ENCODE data around the gene GPC5. TPM values are rescaled to one million over a fixed set of nuclear protein-coding genes. Genes with fewer than 3 reads are reported as not detected.

GPC5 gene
- total and polyA plus RNA-seq, 2 of the 8 experiments (the other 6 are each of a cell fraction or from before 2014, with no cell fraction given), result 0.20 to 0.39 TPM

- H4K20me1 ChIP-seq (replicated peaks in 1 of 2; ENCODE audit: control insufficient read depth in 1 of 2, insufficient read depth in 2 of 2, low read length in 2 of 2), result no peaks in the 10 kb centered on the region
- no peak overlapping the region for H3K14ac ChIP-seq (ENCODE audit: insufficient read length)
- no peak overlapping the region for H3K27ac ChIP-seq (ENCODE audit: low read depth, low read length)
- H2BK120ac ChIP-seq (replicated peaks; ENCODE audit: low read depth, low read length), result no peak overlapping the region
- H2BK15ac ChIP-seq (ENCODE audit: low read length), result no peak overlapping the region
- no peaks in the 10 kb centered on the region for H3K36me3 ChIP-seq (ENCODE audit: control insufficient read depth in 2 of 4, insufficient read depth in 4 of 4, low read length in 3 of 4)
- DNase-seq (ENCODE audit: low read depth in 1 of 2, low spot score in 2 of 2) (no peak), FAIRE-seq (no peak)
- H3K27me3 ChIP-seq (replicated peaks in 1 of 4; ENCODE audit: control insufficient read depth in 3 of 4, extremely low read depth in 1 of 4, insufficient read depth in 3 of 4, low read length in 3 of 4), result no peaks in the 10 kb centered on the region
- no peak overlapping the region for H3K9ac ChIP-seq (replicated peaks in 1 of 4; ENCODE audit: extremely low read depth in 1 of 4, low read depth in 3 of 4, low read length in 3 of 4)
- no peaks in the 10 kb centered on the region for H3K4me1 ChIP-seq (replicated peaks in 1 of 4; ENCODE audit: control insufficient read depth in 3 of 4, insufficient read depth in 4 of 4, low read length in 3 of 4)
- no peak overlapping the region for H3K56ac ChIP-seq (replicated peaks; ENCODE audit: insufficient read length, low read depth, low read length)
- no peak overlapping the region for H2BK5ac ChIP-seq (ENCODE audit: low read depth, low read length)
- H3K4ac ChIP-seq (replicated peaks; ENCODE audit: insufficient read length, low read depth, low read length), result no peak overlapping the region
- ChIA-PET CTCF (ENCODE audit: partially characterized antibody) (no interaction called here), POLR2A (ENCODE audit: partially characterized antibody) (no interaction called here)
- H4K5ac ChIP-seq (ENCODE audit: insufficient read length, low read depth, low read length), result no peak overlapping the region
- no peak overlapping the region for H2BK12ac ChIP-seq (ENCODE audit: low read depth, low read length)
- no peaks in the 10 kb centered on the region for H3K23me2 ChIP-seq (ENCODE audit: low read depth, low read length)
- no peak for TF ChIP-seq CTBP2 (IDR thresholded peaks at IDR 0.05; ENCODE audit: borderline replicate concordance, insufficient read depth, insufficient read length, low read length)
- no peak for TF ChIP-seq RAD21 (IDR thresholded peaks at IDR 0.05 in 1 of 2, conservative IDR thresholded peaks at IDR 0.05 in 1 of 2; ENCODE audit: low read depth in 2 of 2, low read length in 2 of 2)
- TF ChIP-seq SIX5 (IDR thresholded peaks at IDR 0.05; ENCODE audit: low read depth, low read length), result no peak
- TF ChIP-seq CBX8 (IDR thresholded peaks at IDR 0.05; ENCODE audit: borderline replicate concordance, low read depth, low read length), result no peak
- no peak for TF ChIP-seq POLR2AphosphoS5 (IDR thresholded peaks at IDR 0.05; ENCODE audit: low read depth, low read length)
- no peak for TF ChIP-seq CHD1 (IDR thresholded peaks at IDR 0.05; ENCODE audit: low read depth, low read length)
- no peak for TF ChIP-seq NANOG (IDR thresholded peaks at IDR 0.05; ENCODE audit: insufficient read depth, low read depth, low read length, poor library complexity, severe bottlenecking)
- no peak for TF ChIP-seq CREB1 (IDR thresholded peaks at IDR 0.05)
- TF ChIP-seq ASH2L (IDR thresholded peaks at IDR 0.05; ENCODE audit: low read length), result no peak
- H2BK20ac ChIP-seq (ENCODE audit: low read length), result no peak overlapping the region
- no peak overlapping the region for H3K4me3 ChIP-seq (ENCODE audit: extremely low read depth in 1 of 4, insufficient read depth in 2 of 4, low read depth in 3 of 4, low read length in 4 of 4)
- H4K8ac ChIP-seq (ENCODE audit: extremely low read depth, insufficient read depth, low read length), result no peak overlapping the region
- H2AFZ ChIP-seq (ENCODE audit: low read length), result no peak overlapping the region
- 50% methylated on average over 1 of the region's 1 CpG; no CpG with 5 or more reads in 1 of the 2 experiments for WGBS, 2 experiments (ENCODE audit: extremely low coverage in 1 of 2, insufficient coverage in 1 of 2, insufficient read length in 1 of 2, insufficient replicate concordance in 2 of 2, low coverage in 1 of 2, low lambda C conversion rate in 2 of 2, missing lambda C conversion rate in 1 of 2)
- H2AK5ac ChIP-seq (ENCODE audit: low read depth, low read length), result no peak overlapping the region
- H4K91ac ChIP-seq (replicated peaks; ENCODE audit: insufficient read length, low read length), result no peak overlapping the region
- peaks cover 5 to 6% of the 10 kb centered on the region in 2 experiments; a peak in 1 of 4 replicates for H3K9me3 ChIP-seq (ENCODE audit: insufficient read depth in 2 of 2, low read depth in 1 of 2, low read length in 1 of 2)
- no peaks in the 10 kb centered on the region for H3K79me1 ChIP-seq (ENCODE audit: low read depth, low read length)
- no peak overlapping the region for H3K23ac ChIP-seq (ENCODE audit: insufficient read length)
- H3K79me2 ChIP-seq (ENCODE audit: control insufficient read depth in 1 of 2, insufficient read depth in 2 of 2, low read length in 2 of 2), result no peaks in the 10 kb centered on the region
- no peak overlapping the region for H3K18ac ChIP-seq (ENCODE audit: extremely low read depth, low read length)
- H3K4me2 ChIP-seq (ENCODE audit: insufficient read depth in 1 of 2, low read depth in 2 of 2, low read length in 2 of 2), result no peak overlapping the region
Measured at GRCh38 chr13:92513672-92514071, 1115.3 kb downstream of the GPC5 start.

Measured in H1 (cell line).